Limb (tissue), 2 donors: ENCODE data around the gene PRKAR2B.
"Not testable (repeated sequence)": the region's sequence is repeated elsewhere in the genome, so short reads cannot be mapped to it uniquely, and the experiment has no call there.

Source experiments
- DNase-seq, 2 donors: peaks; one replicate each; pipeline ENCODE4 v3.0.0-alpha.2; 2016; ENCODE audit errors: extremely low spot score in 2 of 2

PRKAR2B gene

DNA sequence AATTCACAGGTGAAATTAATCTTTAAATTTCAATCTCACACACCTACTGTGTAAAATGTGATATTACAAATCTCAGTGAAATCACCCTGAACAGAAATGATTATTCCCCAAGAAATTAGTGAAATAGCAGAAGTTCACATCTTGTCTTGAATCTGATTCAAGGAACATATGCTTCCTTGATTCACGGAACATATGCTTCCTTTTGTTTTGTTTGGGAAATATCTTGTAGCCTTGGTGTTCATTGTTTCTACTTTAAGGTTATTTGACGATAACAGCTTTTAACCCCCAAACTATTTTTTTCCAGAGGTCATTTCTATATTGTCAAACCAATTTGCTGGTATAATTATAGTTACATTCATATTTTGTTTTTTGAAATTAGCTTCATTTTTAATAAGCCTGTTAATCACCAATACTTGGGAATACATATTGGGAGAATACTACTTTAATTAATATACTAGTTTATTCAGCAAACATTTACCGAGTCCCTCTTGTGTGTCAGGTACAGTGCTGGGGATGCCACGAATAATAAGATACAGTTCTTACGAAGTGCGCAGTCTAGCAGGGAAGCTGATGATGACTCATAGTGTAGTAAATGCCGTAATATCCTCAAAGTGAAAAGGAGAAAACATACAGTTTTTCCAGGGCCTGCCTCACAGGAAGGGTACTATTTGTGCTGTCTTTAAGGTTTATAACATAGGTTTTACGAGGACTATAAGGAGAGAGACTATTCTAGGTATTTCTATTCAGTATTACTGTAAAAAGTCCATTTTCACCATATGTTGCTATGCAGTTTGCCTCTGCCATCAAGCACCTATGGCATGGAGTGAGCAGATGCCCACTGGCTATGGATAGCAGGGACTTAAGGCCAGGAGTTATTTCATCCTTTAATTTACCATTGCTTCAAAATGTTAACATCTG lies 32.5 kb downstream of the PRKAR2B start:
- no peak for DNase-seq

- no peak for DNase-seq
These were observed 33.4 kb downstream of the PRKAR2B start for GRCh38 chr7:107077699-107078516.

DNA sequence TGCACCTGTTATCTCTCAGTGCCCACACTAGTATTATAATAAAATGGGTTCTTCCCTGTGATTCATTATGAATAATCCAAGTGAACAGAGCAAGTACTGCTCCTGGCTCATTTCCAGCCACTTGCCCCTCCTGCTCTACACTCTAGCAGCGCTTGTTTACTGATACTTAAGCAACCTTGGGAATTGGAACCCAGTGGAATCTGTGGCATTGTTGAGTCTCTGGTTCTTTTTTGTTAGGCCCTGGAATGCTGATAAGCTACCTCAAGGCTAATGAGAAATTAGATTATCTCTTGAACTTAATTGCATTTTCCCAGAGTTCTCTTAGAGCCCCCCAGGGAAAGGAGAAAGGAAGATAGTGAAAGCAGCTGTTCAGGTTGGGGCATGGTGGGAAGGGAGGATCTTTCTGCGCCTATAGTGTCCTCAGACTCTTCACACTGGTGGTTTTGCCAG lies 34.0 kb downstream of the PRKAR2B start:
- DNase-seq: no peak

- DNase-seq: no peak
These were observed 34.9 kb downstream of the PRKAR2B start for GRCh38 chr7:107079212-107079940.

DNA sequence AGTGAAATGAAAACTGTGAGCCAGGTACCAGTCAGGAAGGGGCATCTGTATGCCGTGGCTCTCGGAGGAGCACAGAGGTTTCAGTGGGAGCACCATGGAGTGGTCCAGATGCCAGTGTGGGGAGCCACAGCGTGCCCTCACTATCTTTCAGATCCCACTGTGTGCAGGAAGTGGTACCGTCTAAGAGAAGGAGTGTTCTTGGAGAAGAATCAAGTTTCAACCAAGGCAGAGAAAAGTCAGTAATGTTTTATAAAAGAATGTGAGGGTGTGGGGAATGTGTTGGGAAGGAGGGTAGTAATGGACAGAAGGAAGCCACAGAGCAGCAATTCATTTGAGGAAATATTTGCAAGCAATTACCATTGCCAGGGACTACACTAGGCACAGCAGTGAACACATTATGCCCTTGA lies 35.6 kb downstream of the PRKAR2B start:
- no peak for DNase-seq

- no peak for DNase-seq
These were observed 36.0 kb downstream of the PRKAR2B start for GRCh38 chr7:107080533-107080932.

GRCh38 chr7:107085180-107085579 lies 40.7 kb downstream of the PRKAR2B start:
- no peak for DNase-seq

- DNase-seq: no peak
These were observed 45.1 kb downstream of the PRKAR2B start for GRCh38 chr7:107089627-107090026.

GRCh38 chr7:107090457-107090856 lies 46.0 kb downstream of the PRKAR2B start:
- DNase-seq: no peak

DNA sequence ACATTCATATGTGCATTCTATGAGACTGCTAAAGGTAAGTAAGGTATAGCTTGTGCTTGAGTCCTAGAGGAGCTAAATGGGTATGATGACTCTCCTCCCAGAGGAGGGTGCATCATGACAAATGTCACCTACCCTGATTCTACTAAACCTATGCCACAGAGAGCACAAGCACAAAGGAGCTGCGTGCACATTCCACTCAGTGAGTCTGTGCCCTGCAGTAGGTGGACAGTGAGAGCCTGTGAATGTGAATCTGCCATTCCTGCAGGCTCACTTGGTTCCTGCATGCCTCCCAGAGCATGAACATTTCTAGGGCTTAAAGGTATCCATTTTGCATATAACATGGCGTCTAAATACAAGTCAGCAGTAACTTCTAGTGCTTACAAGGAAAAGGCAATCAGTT lies 46.8 kb downstream of the PRKAR2B start:
- no peak for DNase-seq

DNA sequence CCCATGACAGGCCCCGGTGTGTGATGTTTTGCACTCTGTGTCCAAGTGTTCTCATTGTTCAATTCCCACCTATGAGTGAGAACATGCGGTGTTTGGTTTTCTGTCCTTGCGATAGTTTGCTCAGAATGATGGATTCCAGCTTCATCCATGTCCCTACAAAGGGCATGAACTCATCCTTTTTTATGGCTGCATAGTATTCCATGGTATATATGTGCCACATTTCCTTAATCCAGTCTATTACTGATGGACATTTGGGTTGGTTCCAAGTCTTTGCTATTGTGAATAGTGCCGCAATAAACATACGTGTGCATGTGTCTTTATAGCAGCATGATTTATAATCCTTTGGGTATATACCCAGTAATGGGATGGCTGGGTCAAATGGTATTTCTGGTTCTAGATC lies 49.2 kb downstream of the PRKAR2B start:
- not testable (repeated sequence) for DNase-seq

- not testable (repeated sequence) for DNase-seq
These were observed 54.6 kb downstream of the PRKAR2B start for GRCh38 chr7:107099154-107099553.

DNA sequence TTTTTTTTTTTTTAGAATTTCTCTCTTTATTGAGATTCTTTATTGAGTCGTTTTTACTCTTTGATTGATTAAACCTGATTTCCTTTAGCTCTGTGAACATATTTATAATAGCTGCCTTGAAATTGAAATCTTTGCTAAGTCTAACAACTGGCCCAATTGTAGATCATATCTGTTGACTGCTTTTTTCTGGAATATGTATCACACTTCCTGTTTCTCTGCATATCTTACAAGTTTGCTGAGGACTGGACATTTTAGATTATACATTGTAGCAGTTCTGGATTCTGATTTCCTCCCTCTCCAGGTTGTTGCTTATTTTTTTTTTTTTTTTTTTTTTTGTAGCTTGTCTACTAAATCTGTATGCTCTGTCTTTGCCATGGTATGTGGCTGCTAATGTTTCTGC lies 56.3 kb downstream of the PRKAR2B start:
- DNase-seq: no peak

DNA sequence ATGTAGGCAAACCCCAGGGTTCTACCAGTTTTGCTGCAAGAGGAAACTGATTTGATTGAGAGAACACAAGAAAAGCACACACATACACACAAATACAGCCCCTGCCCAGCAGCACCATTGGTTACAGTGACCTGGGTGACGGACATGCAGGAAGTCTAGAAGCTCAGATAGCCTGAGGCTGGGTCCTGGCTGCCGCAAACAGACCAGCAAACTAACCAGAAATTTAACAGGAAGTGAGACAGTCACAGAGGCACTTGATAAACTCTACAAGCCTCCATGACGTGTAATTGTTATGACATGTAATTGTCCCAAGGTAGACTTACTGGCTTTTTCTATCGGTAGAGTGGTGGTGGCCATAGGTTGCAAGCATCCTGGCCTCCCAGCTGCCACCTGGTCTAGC lies 58.9 kb downstream of the PRKAR2B start:
- DNase-seq: no peak

GRCh38 chr7:107104801-107105200 lies 60.3 kb downstream of the PRKAR2B start:
- no peak for DNase-seq

DNA sequence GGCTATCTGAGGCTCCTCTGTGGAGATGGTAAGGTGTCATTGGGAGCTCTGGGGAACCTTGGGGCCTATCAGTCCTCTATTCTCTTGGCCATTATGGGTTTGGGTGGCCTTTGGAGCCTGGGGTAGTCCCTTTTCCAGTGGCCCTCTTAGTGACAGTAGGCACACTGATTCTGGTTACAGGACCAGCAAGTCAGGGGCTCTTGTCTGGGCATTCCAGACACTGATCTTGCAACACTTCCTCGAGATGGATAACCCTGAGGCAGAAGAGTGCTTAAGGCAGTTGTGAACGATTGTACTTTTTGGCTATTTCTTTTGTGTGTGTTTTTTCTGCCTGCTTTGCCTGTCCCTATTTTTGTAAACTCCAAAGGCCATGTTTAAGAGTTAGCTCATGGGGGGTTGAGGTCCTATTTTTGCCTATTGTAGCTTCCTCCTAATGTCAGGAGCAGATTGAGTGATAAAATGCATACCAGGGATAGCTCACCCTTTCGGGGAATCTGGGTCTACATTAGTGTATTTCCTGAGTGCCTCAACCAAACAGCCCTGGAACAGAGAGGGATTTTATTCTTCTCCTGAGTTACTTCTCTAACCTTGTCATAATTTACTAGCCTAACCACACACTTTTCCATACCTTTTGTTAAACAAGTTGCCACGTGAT lies 61.2 kb downstream of the PRKAR2B start:
- no peak for DNase-seq

GRCh38 chr7:107108793-107109371 lies 64.4 kb downstream of the PRKAR2B start:
- DNase-seq: no peak

DNA sequence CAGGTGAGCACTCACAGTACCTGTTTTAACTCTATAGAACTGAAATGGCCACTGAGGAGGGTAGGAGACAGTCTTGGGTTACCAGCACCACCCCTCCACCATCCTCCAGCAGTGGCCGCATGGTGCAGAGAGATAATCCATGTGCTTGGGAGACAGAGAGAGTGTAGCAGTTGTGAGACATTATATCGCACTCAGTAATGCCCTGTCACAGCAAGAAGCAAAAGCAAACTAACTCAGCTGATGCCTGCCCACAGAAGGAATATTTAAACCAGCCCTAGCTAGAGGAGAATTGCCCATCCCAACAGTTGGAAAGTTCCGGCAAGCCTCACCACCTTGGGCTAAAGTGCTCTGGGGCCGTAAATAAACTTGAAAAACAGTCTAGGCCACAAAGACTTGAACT lies 65.5 kb downstream of the PRKAR2B start:
- no peak for DNase-seq

DNA sequence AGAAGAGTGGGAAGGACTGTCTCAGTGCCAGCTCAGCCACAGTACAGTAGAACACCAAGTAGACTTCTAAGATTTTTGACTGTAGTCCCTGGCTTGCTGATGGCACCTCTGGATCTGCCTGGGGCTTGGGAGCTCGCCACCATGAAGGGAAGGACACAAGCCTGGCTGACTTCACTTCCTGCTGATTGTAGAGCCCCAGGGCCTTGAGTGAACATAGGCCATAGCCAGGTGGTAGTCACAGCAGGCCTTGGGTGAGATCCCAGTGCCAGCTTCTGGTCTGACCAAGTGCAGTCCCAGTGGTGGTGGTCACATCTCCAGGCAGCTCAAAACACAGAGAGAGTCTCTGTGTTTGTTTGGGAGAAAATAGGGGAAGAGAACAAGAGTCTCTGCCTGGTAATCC lies 66.7 kb downstream of the PRKAR2B start:
- DNase-seq: no peak

DNA sequence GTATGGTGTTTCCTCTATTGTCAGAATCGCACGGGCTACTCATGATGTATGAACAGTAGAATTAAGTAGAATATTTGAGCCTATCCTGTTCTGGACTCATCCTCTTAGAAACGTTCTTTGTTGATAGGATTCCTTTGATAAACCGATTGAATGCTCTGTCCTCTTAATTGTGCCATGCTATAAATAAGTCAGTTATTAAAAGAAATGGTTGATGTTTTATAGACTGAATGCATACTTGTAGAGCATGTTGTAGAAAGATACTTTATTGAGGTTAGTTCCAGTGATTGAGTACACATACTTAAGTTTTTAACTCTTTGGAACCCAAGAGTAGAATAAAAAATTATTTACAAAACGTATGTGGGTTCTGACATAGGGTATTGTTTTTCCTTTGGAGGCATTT lies 69.4 kb downstream of the PRKAR2B start:
- no peak for DNase-seq

DNA sequence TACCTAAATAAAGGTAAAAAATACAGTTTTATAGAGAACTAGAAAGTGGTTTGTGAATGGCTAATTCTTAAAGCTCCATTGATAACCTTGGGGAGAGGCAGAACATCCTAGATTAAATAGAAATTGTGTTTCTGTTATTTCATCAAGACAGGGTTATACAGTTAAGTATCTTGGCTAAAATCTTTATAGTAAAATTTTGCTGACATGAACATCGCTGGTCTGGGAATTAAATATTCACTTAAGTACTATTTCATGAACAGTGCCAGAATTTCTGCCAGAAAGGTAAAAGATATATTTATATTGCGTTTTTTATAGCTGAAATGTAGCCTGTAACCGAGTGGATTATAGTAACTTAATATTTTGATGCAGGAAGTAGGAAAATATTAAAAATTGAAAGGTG lies 70.6 kb downstream of the PRKAR2B start:
- no peak for DNase-seq
